Kasumi-1 (cell line): ENCODE data around the gene DDX24.

Experiments
- DNase-seq, 2 experiments: peaks; one replicate each; lab custom pipeline; 2025; lab: John Stamatoyannopoulos, UW

The DDX24 gene

GRCh38 chr14:94080621-94081385, at the start of gene DDX24, which contains the start of gene IFI27L1:
Gene DDX24 (minus strand): TSS chr14:94081202. CDS start chr14:94079742, 1,460 bp downstream.
Gene IFI27L1 (plus strand): TSS chr14:94081310. CDS start chr14:94096938, 15,628 bp downstream.
- peak; percentile 92 to 94 for DNase-seq

GRCh38 chr14:94129758-94130414, 48.9 kb upstream of the DDX24 start:
- peak; percentile 2 to 45 for DNase-seq

GRCh38 chr14:94129111-94129757, 48.2 kb upstream of the DDX24 start, which contains the start of gene IFI27L2:
Gene IFI27L2 (minus strand): TSS chr14:94129604. CDS start chr14:94129564, 40 bp downstream.
- DNase-seq = peak; percentile 77 to 82

- no peak for DNase-seq
Observed at GRCh38 chr14:94128216-94128839, 47.3 kb upstream of the DDX24 start.

GRCh38 chr14:94127330-94127729, 46.3 kb upstream of the DDX24 start:
- no peak for DNase-seq

GRCh38 chr14:94126800-94127199, 45.8 kb upstream of the DDX24 start:
- DNase-seq = no peak

GRCh38 chr14:94126419-94126677, 45.3 kb upstream of the DDX24 start:
- DNase-seq = no peak

- DNase-seq = no peak
Observed at GRCh38 chr14:94125659-94126418, 44.8 kb upstream of the DDX24 start.

GRCh38 chr14:94124582-94125377, 43.8 kb upstream of the DDX24 start:
- no peak for DNase-seq

- no peak for DNase-seq
Observed at GRCh38 chr14:94123868-94124267, 42.9 kb upstream of the DDX24 start.

GRCh38 chr14:94123296-94123695, 42.3 kb upstream of the DDX24 start:
- DNase-seq = no peak

GRCh38 chr14:94122438-94122837, 41.4 kb upstream of the DDX24 start:
- DNase-seq = no peak

- DNase-seq = no peak
Observed at GRCh38 chr14:94121485-94121884, 40.5 kb upstream of the DDX24 start.

GRCh38 chr14:94120667-94121340, 39.8 kb upstream of the DDX24 start:
- no peak for DNase-seq

- DNase-seq = no peak
Observed at GRCh38 chr14:94119071-94119470, 38.1 kb upstream of the DDX24 start.

- DNase-seq = no peak
Observed at GRCh38 chr14:94117856-94118255, 36.9 kb upstream of the DDX24 start.

- no peak for DNase-seq
Observed at GRCh38 chr14:94116701-94117100, 35.7 kb upstream of the DDX24 start.

GRCh38 chr14:94115631-94116030, 34.6 kb upstream of the DDX24 start:
- no peak for DNase-seq

- DNase-seq = no peak
Observed at GRCh38 chr14:94115058-94115591, 34.1 kb upstream of the DDX24 start.

GRCh38 chr14:94114589-94115057, 33.6 kb upstream of the DDX24 start:
- no peak for DNase-seq
